Aorta (tissue), 5 donors: Measurements from ENCODE around the gene FCHSD2. TPM values are rescaled to one million over a fixed set of nuclear protein-coding genes. Genes with fewer than 3 reads are reported as not detected.
A peak's percentile ranks its signal among the peaks of the same experiment; 100 is the strongest.

ENCODE experiments used
- ATAC-seq: fragments of 200-7000 bp; cut with Tn5 transposase; one replicate; pipeline ENCODE4 v1.9.1; 2022; ENCODE audit warnings: moderate library complexity; ENCODE audit not compliant: low FRiP score
- DNase-seq, 2 donors: peaks; one replicate each; pipeline ENCODE4 v3.0.0-alpha.2; 2020
- H3K27ac ChIP-seq, 2 donors: one replicate each; pipeline ENCODE4 v1.5.1; 2013; ENCODE audit warnings: low read length in 2 of 2, mild to moderate bottlenecking in 2 of 2, moderate library complexity in 2 of 2, control low read depth in 1 of 2, inconsistent platforms in 1 of 2, low read depth in 1 of 2
- H3K27me3 ChIP-seq, 2 donors: one replicate each; pipeline ENCODE4 v1.6.1; 2013; ENCODE audit warnings: control low read depth in 1 of 2, low read length in 1 of 2, mild to moderate bottlenecking in 1 of 2, moderate library complexity in 1 of 2; ENCODE audit not compliant: insufficient read depth in 2 of 2, control insufficient read depth in 1 of 2
- H3K36me3 ChIP-seq, 2 donors: one replicate each; pipeline ENCODE4 v1.6.1; 2013; ENCODE audit warnings: control low read depth in 1 of 2, low read length in 1 of 2, mild to moderate bottlenecking in 1 of 2; ENCODE audit not compliant: insufficient read depth in 2 of 2, control insufficient read depth in 1 of 2
- H3K4me1 ChIP-seq, 2 donors: one replicate each; pipeline ENCODE4 v1.6.1; 2013; ENCODE audit warnings: low read length in 2 of 2, control low read depth in 1 of 2, mild to moderate bottlenecking in 1 of 2, moderate library complexity in 1 of 2; ENCODE audit not compliant: insufficient read depth in 2 of 2, control insufficient read depth in 1 of 2
- H3K4me3 ChIP-seq, 2 donors: one replicate each; pipeline ENCODE4 v1.5.1; 2013; ENCODE audit warnings: low read length in 2 of 2, control low read depth in 1 of 2, mild to moderate bottlenecking in 1 of 2
- H3K9me3 ChIP-seq: one replicate; pipeline ENCODE4 v1.6.1; 2013; ENCODE audit warnings: mild to moderate bottlenecking, low read length; ENCODE audit not compliant: control insufficient read depth
- WGBS, 2 donors: extraction: QIAGEN DNeasy Blood & Tissue Kit; methylation state at CpG; one replicate each; pipeline ENCODE4 v1.1.7; 2013; 5-methylcytosine and 5-hydroxymethylcytosine counted together
- intact Hi-C, 2 donors: fragments of 100-400 bp; cut with DNase I; formaldehyde crosslinking; loops; one replicate each; pipeline versions ENCODE4 v1.14.2 to v1.15.0; 2022
- polyA plus RNA-seq, 2 donors: library from polyadenylated mRNA; stranded (reverse); fragments of 200-250 nt; gene quantifications; one replicate each; pipeline ENCODE4 v1.2.3, GENCODE V29; 2013
- total RNA-seq, 2 donors: library from RNA; stranded (reverse); fragmentation: NEBNext Ultra II Directional; extraction: Animal tissue kit (Norgen Biotek cat#: 25700); gene quantifications; one replicate each; pipeline ENCODE4 v1.2.1, GENCODE V29; 2021
- donor health status: healthy with polysubstance abuse.
- donor health status: Bipolar disorder and iron deficiency.
- donor health status: DM: no; HTN: no; CAD: no.
- donor health status: DM: no; HTN: no; CAD: no.
- donor health status: DM: yes; HTN: yes; CAD: no.

FCHSD2 gene
- total and polyA plus RNA-seq, 4 donors = 34.4 to 107 (median 62.2) TPM

DNA sequence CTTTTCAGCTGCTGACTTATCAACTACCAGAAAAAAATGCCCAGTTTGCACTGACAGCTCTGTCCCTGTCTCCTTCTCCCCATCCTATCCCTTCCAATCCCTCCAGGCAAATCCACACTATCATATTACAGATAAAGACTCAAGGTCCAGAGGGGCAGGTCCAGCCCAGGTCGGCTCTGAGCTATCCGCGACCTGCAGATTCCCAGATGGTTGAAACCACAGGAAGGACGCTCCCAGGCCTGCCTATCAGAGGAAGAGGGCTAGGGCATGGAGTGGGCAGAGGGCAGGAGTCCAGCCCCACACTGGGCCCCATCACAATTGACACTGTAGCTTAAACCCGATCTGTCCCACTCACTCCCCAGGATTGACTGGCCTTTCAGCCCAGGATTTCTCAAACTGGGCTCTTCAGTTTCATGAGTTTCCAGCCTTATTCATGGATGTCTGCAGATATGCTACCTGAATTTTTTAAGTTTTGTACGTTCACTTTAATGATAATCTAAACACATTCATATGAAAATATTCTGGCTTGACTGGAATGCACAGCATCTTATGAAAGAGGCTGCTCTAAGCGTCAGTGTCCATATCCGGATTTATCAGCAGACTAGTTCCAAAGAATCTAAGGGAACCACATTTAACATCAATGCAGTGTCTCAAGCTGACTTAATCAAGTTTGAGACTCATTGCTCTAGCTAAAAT is 16.4 kb upstream of the FCHSD2 start:
- no peaks in the 10 kb centered on the region for H3K9me3 ChIP-seq
- H3K4me3 ChIP-seq = no peak overlapping the region
- ATAC-seq (peak; percentile 4), DNase-seq (no peak)
- WGBS, 2 donors = 55 to 57% methylated on average over 8 of the region's 8 CpGs
- H3K36me3 ChIP-seq = no peaks in the 10 kb centered on the region
- no peaks in the 10 kb centered on the region for H3K27me3 ChIP-seq
- peaks cover 0 to 8% of the 10 kb centered on the region in 2 donors for H3K4me1 ChIP-seq
- intact Hi-C loops = no loop called here
- peak overlapping the region; percentile 6 to 69 for H3K27ac ChIP-seq

DNA sequence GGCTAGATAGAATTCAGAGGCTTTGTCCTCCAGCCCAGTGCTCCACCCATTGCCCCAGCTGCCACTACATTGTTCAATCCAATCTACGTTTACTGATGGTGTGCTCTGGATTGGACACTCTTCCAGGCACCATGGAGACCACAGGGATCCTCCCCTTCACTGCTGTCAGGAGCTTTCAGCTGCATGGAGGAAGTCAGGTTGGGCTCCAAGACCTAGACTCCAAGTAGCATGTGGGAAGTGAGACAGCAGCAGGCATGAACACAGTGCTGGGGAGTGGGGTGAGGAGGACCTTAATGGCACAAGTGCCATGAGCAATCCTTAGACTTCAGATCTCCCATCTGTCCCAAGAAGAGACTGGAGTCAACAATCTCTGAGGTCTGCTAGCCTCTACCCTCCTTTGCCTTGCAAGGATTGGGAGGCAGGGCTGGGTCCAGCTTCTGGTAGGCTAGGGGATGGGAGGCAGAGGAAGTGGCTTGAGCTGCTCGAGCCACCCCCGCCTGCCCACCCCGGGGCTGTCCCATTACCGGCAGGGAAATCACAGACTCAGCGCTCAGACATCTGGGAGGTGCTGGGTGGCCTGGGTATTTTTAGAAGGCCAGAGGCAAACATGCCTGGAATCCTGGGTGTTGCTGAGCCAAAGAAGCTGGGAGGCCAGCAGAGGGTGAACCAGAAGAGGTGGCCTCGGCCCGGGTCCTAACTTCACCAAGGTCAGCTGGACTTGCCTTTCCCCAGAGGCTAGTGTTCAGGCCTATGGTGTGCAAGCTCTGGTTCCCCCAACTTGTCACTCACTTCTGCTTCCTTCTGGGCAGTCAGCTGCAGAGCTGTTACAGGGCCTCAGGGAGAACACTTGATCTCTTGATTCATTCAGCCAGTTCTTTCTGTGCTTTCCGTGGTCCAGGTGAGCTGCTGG is 15.2 kb upstream of the FCHSD2 start:
- Histone ChIP-seq H3K9me3 (no peaks in the 10 kb centered on the region), H3K27me3 (no peaks in the 10 kb centered on the region), H3K27ac (peak overlapping the region; percentile 6 to 93), H3K4me3 (no peak overlapping the region), H3K4me1 (peaks cover 0 to 8% of the 10 kb centered on the region in 2 donors), H3K36me3 (no peaks in the 10 kb centered on the region)
- DNase-seq = peak; percentile 89 to 90
- intact Hi-C loops = no loop called here
- ATAC-seq = peak; percentile 79
- WGBS, 2 donors = 4 to 6% methylated on average over 9 of the region's 9 CpGs

DNA sequence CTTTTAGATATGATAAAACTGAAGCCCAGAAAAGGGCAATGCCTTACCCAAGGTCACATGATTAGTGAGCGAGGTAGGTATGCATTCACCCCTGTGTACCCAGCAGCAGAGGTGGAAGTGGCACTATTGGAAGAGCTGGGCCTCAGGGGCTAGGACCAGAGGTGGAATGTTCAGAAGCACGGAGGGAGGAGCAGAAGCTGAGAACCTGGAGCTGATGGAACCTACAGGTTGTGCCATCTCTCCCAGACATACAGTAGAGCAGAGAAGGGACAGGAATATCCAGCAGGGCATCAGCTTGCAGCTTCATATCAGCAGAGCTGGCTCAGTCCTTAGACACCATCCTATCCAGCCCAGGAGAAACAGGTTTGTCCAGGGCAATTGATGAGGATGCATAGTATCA is 14.6 kb upstream of the FCHSD2 start:
- H3K36me3 ChIP-seq = no peaks in the 10 kb centered on the region
- no peak overlapping the region for H3K4me3 ChIP-seq
- peaks cover 0 to 8% of the 10 kb centered on the region in 2 donors for H3K4me1 ChIP-seq
- 89 to 94% methylated on average over 2 of the region's 2 CpGs for WGBS, 2 donors
- intact Hi-C loops = no loop called here
- H3K27ac ChIP-seq = peak overlapping the region in 1 of 2 donors; percentile 93
- no peak for ATAC-seq
- H3K27me3 ChIP-seq = no peaks in the 10 kb centered on the region
- H3K9me3 ChIP-seq = no peaks in the 10 kb centered on the region
- no peak for DNase-seq

DNA sequence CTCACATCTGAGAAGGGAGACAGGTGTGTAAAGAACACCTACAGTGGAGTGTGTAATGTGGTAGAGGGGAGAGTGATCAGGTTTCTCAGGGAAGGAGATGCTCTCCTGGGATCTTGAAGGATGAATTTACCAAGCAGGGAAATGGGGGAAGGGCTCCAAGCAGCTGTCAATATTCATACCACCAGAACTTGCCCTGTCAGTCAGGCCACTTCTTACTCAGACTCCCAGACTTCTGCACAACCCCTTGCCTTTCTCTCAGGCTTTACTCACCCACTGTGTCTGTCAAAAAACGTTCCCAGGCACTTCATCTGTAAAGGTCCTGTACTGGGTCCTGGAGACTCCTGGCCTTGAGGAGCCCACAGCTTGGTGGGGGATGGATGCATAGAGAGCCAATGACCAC is 14.0 kb upstream of the FCHSD2 start:
- peak overlapping the region in 1 of 2 donors; percentile 47 for H3K27ac ChIP-seq
- H3K4me3 ChIP-seq = no peak overlapping the region
- DNase-seq (no peak), ATAC-seq (no peak)
- WGBS, 2 donors = 27 to 36% methylated on average over 1 of the region's 1 CpG
- peaks cover 0 to 8% of the 10 kb centered on the region in 2 donors for H3K4me1 ChIP-seq
- H3K36me3 ChIP-seq = no peaks in the 10 kb centered on the region
- H3K27me3 ChIP-seq = no peaks in the 10 kb centered on the region
- H3K9me3 ChIP-seq = no peaks in the 10 kb centered on the region
- intact Hi-C loops = no loop called here

DNA sequence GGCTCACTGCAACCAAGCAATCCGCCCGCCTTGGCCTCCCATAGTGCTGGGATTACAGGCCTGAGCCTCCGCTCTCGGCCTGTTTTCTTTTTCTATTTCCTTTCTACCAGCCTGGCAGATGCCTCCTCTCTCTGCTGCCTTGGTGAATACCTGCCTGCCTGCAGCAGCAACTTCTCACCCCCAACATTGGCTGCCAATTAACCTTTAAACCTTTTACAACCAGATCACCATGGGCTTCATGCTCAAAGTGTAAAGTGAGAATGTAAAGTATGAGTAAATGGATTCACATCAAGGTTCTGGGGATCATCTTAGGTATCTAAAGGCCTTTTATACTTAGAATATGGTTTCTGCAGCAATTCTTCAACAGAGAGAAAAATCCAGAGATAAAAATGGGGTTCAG is 13.0 kb upstream of the FCHSD2 start:
- DNase-seq (no peak), ATAC-seq (no peak)
- no peaks in the 10 kb centered on the region for H3K9me3 ChIP-seq
- H3K27me3 ChIP-seq = no peaks in the 10 kb centered on the region
- H3K4me1 ChIP-seq = peaks cover 0 to 8% of the 10 kb centered on the region in 2 donors
- intact Hi-C loops = no loop called here
- no peak overlapping the region for H3K27ac ChIP-seq
- no peak overlapping the region for H3K4me3 ChIP-seq
- no peaks in the 10 kb centered on the region for H3K36me3 ChIP-seq
- whole genome bisulfite sequencing, 2 donors = 96 to 97% methylated on average over 4 of the region's 4 CpGs

DNA sequence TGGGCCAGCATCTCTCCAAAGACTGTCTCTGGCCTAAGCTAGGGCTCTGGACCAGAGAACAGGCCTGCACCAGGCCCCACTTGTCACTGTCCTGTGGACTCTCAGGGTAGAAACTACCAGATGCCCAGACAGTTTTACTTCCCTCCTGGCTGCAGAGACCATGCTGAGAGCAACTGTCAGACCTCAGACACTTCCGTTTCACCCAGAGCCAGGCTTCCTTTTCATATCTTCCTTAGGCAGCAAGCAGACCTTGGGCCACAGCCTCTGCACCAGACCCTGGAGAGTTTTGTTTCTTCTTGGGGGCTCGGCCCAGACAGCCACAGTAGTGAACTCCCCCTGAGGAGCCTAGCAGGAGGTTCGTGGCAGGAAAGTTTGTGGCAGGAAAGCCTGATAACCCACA is 12.1 kb upstream of the FCHSD2 start:
- peak in 1 of 2 donors; percentile 61 for DNase-seq
- Histone ChIP-seq H3K4me3 (no peak overlapping the region), H3K4me1 (peaks cover 0 to 11% of the 10 kb centered on the region in 2 donors), H3K36me3 (no peaks in the 10 kb centered on the region), H3K27ac (no peak overlapping the region), H3K27me3 (no peaks in the 10 kb centered on the region), H3K9me3 (no peaks in the 10 kb centered on the region)
- 87 to 93% methylated on average over 3 of the region's 3 CpGs for WGBS, 2 donors
- no peak for ATAC-seq
- intact Hi-C loops = no loop called here

DNA sequence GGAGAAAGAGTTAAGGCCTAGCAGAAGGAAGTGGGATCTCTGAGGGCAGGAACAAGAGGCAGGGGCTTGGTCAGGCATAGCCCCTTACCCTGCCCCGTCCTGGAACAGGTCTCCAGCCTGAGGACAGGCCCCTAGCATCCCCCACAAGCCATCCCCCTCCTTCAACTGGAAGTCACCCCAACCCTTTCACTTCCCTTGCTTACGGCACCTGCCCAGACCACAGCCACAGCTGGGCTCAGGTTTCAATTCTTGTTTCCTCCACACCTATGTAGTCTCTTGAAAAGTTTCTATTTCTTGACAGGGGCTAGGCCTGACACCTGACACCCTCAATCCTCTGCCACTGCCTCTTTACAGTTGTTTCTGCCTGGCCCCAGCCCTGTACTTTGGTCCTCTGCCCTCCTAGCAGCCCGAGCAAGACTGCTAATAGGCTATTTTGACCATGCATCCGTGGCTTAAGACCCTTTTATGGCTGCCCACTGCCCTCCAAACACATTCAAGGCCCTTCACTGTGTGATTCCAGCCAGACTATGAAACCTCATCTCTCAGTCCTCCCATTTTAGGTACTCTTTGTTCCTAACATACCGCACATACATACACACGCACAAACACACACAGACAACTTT is 10.9 kb upstream of the FCHSD2 start:
- DNase-seq (no peak), ATAC-seq (no peak)
- intact Hi-C loops = no loop called here
- Histone ChIP-seq H3K27me3 (no peaks in the 10 kb centered on the region), H3K36me3 (no peaks in the 10 kb centered on the region), H3K27ac (peak overlapping the region in 1 of 2 donors; percentile 19), H3K4me3 (no peak overlapping the region), H3K9me3 (no peaks in the 10 kb centered on the region), H3K4me1 (peaks cover 0 to 8% of the 10 kb centered on the region in 2 donors)
- WGBS, 2 donors = 79 to 84% methylated on average over 6 of the region's 6 CpGs

DNA sequence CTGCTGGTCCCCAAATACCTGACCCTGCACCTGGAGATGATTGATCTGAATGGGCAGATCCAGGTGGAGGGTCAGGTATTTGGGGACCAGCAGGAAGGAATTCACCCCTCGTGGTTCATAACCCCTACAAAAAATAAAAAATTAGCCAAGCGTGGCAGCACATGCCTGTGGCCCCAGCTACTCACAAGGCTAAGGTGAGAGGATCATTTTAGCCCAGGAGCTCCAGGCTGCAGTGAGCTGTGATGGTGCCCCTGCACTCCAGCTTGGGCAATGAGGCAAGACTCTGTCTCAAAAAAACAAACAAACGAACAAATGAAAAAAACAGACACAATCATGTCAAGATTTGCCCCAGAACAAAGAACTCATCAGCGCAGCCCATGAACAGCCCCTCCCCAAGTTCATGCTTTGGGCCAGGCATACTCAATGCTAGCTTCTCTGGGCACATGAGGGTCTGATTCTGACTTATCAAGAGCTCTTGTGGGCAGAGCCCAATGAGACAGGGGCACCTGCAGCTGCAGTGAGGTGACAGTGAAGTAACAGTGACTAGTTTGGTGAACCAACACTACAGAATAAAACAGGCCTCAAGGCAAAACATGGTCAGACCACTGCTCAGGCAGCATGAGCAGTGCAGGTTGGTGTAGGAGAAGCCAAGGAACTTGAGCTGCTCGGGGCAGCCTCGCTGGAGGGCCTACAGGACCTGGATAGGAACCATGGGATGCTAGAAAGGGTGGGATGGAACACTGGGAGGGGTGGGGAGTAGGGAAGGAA is 10.2 kb upstream of the FCHSD2 start:
- Histone ChIP-seq H3K27ac (no peak overlapping the region), H3K27me3 (no peaks in the 10 kb centered on the region), H3K36me3 (no peaks in the 10 kb centered on the region), H3K4me3 (no peak overlapping the region), H3K4me1 (peaks cover 0 to 8% of the 10 kb centered on the region in 2 donors), H3K9me3 (no peaks in the 10 kb centered on the region)
- WGBS, 2 donors = 83 to 84% methylated on average over 6 of the region's 6 CpGs
- DNase-seq (no peak), ATAC-seq (no peak)
- intact Hi-C loops = no loop called here
